HCT116 (cell line): Measurements from ENCODE around the gene NOS2.

Experiments used
- EZH2 ChIP-seq: fragments of 200-600 bp; sonication (generic); IDR thresholded peaks from 2 replicates; pipeline ENCODE4 v1.6.1; 2017; ENCODE audit warnings: antibody characterized with exemption, mixed run types
- TF ChIP-seq, protein P1 (sequence below), 3 experiments: fragments of 200-600 bp in 1 of 3; sonication (generic) in 1 of 3; IDR thresholded peaks in 2 of 3; conservative IDR thresholded peaks in 1 of 3; 2 replicates each; pipeline ENCODE4 v1.5.1; 2012 to 2017; ENCODE audit warnings: low read depth in 2 of 3, low read length in 2 of 3, antibody characterized with exemption in 1 of 3, borderline replicate concordance in 1 of 3, control low read depth in 1 of 3, mild to moderate bottlenecking in 1 of 3, mixed read lengths in 1 of 3, mixed run types in 1 of 3, moderate library complexity in 1 of 3; ENCODE audit not compliant: insufficient read depth in 1 of 3

GRCh38 chr17:27743281-27743885, 56.9 kb downstream of the NOS2 start:
- TF ChIP-seq, protein P1, sequence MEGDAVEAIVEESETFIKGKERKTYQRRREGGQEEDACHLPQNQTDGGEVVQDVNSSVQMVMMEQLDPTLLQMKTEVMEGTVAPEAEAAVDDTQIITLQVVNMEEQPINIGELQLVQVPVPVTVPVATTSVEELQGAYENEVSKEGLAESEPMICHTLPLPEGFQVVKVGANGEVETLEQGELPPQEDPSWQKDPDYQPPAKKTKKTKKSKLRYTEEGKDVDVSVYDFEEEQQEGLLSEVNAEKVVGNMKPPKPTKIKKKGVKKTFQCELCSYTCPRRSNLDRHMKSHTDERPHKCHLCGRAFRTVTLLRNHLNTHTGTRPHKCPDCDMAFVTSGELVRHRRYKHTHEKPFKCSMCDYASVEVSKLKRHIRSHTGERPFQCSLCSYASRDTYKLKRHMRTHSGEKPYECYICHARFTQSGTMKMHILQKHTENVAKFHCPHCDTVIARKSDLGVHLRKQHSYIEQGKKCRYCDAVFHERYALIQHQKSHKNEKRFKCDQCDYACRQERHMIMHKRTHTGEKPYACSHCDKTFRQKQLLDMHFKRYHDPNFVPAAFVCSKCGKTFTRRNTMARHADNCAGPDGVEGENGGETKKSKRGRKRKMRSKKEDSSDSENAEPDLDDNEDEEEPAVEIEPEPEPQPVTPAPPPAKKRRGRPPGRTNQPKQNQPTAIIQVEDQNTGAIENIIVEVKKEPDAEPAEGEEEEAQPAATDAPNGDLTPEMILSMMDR (IDR thresholded peaks at IDR 0.05 in 2 of 3, conservative IDR thresholded peaks at IDR 0.05 in 1 of 3; ENCODE audit: borderline replicate concordance in 1 of 3, insufficient read depth in 1 of 3, low read depth in 2 of 3, low read length in 2 of 3): no peak
- no peak for TF ChIP-seq EZH2
